Activated T-helper 1 cell treated with Interleukin-2 at 50 U/mL for 16 hours (primary cell): ENCODE measurements around the gene MAP3K1.

Experiments
- DNase-seq: peaks from one replicate; pipeline ENCODE4 v3.0.0-alpha.2; 2020; ENCODE audit warnings: low read depth

Gene MAP3K1

DNA sequence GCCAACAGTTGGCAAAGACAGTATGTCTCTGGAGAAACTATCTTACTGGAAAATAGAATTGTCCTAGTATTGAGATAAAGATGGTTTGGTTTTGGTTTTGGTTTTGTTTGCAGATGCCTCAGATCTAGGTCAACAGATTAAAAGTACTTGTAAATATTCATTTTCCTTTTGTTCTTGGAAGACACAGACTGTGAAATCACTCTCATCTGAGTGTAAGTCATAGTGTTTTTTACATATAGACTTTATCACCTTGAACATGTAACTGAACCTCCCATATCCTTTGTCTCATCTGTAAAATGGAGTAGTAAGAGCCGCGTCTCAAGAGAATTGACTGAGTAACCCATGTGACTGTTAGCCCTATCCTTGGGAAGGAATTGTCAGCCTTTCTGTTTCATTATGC, 34.3 kb downstream of the MAP3K1 start:
- DNase-seq: no peak

DNA sequence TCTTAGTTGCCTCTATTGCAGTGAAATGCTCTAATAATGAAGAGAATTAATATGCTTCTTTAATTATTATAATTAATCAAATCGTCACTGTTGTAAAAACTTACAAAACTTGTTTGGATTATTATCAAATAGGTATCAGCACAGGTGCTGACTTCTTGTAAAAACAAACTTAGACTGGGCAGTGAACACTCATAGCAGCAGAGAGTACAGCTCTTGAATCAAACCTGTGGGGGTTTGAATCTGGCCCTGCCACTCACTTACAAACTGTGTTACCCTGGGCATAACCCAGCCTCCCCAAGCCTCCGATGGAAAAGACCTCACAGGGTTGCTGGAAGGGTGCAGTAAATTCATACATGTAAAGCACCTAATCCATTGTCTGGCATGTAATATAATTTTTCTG, 35.1 kb downstream of the MAP3K1 start:
- DNase-seq: no peak

DNA sequence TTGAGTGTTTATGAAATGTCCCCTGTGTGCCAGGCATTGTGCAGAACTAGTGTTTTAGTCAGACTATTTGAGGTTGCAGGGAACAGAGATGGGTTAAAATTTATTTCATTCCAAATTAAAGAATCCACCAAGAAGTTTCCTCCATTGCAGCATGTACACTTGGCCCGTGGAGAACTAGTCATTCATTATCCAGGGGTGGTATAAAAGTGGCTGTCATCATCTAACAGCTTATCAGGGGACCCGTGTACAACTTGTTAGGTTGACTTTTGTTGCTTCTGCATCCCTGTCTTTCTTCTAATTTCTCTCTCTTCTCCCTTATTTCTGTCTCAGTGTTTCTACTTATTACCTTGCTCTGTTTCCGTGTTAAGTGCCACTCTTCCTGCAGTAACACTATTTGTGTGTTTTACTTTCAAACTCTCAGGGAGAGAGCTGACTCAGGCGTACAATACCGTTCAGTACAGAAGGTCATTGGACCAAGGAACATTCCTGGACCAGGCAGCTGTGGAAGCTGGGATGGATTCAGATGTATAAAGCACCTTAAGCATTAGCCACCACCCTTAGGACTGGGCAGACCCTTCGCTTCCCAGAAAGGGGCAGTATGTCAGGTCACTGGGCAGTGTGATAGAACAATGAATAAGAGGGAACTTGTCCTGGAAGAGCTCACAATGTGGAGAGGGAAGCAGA, 36.1 kb downstream of the MAP3K1 start:
- no peak for DNase-seq

DNA sequence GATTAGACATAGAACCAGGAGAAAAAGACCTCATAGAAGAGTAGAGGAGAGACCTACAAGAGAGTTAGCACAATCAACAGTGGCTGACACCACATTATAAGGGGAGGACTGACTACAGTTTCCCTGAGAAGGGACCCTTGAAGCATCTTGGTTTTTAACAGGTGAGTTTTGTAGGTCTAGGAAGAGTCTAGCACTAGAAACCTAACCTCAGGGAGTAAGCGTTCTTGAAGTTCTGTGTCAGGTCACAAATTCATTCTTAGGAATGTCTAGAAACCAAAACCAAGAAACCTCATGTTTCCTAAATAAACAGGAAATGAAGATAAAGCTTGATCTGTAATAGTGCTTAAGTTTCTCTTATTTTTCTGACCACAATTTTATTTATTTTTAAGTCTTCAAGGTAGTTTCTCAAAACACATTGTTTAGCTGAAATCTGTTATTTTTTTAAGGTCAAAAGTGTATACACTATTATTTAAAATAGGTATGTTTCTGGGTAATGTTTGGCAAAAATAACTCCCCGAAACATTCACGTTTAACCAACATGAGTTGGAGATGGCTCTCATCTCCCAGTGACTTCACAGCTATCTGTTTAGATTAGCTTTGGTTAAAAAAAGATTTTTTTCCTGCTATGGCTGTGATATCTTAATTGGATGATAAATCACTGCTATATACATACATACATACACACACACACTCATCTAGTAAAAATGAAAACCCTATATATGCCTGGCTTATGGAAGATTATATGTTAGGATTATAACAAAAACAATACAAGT, 37.1 kb downstream of the MAP3K1 start:
- DNase-seq: no peak

- DNase-seq: no peak
Measured at GRCh38 chr5:56853698-56854097, 38.3 kb downstream of the MAP3K1 start.

DNA sequence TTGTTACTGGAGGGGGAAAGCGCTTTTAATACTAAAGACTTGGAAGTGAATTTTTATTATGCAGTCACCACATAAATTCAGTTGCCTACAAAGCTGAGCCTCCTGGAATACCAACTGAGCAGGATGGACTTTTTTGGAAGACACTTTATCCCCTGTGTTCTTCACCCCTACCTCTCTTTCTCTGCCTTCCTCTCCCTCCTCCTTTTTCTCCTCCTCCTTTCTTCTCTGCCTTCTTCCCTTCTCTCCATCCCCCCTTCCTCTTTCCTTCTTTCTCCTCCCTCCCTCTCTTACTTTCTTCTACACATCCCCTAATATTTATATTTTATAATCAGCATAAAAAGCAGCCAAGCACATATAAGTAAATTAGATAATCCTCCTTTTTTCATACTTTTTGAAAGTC, 39.6 kb downstream of the MAP3K1 start:
- no peak for DNase-seq

- DNase-seq: no peak
Measured at GRCh38 chr5:56856541-56857178, 41.3 kb downstream of the MAP3K1 start.

DNA sequence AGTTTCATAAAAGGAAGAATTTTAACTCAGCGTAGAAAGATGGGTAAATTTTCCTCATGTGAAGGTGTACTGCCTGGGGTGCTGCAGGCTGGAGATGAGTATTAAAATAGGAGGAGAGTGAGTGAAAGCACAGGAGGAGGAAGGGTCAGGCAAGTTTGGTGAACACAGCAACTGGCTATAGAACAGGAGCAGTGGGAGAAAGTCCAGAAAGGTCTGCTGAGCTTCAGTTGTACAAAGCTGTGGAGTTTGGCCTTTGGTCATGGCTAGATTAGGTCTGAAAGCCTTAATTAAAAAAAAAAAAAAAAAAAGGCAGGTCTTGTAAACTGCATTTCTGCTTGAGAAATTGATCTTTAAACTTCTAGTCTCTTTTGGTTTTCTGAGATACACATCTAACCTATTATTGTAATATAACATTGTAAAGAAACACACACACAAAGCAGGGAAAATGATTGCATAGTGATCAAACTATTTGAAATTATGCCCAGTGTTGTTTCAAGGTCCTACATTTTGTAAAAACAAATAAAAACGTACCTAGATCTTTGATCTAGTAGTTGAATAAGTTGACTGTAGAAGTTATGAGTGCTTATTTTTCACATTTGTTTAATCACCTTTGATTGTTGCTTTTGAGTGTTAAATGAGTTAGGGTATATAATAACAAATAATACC, 43.6 kb downstream of the MAP3K1 start:
- no peak for DNase-seq

DNA sequence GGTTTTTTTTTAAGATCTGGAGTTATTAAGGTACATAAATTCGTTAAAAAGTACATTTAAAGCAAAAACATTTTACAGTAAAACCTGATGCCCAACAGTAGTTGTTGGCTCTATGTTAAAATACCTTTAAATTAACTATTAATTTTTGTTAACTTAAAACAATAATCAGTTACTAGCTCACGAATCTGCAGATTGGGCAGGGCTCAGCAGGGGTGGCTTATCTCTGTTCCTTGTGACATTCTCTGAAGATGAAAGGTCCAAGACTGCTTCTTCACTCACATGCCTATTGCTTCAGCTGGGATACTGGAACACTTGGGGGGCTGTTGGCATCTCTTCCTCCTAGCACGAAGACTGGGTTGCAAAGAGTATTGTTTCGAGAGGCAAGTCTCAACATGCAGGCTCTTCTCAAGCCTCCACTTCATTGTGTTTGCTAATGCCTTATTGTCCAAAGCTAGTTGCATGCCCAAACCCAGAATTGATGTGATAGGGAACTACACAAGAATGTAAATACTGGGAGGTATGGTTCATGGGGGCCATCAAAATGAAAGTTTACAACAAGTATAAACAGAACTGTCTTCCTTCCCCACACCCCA, 46.6 kb downstream of the MAP3K1 start:
- no peak for DNase-seq

GRCh38 chr5:56862909-56863308, 47.6 kb downstream of the MAP3K1 start:
- no peak for DNase-seq

DNA sequence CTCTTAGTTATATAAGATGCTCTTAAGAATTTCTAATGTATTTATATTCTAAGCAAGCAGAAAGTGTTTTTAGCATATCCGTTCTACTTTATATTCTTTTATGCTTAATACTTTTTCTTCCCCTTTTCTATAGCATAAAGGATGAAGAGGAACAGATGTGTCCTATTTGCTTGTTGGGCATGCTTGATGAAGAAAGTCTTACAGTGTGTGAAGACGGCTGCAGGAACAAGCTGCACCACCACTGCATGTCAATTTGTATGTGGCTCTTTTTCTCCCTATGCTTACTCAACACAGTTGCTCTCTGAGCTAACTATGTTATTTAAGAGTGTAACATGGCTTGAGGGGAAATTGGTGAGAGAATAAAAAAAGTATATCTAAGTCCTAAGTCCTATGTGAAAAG, 56.4 kb downstream of the MAP3K1 start:
- no peak for DNase-seq

DNA sequence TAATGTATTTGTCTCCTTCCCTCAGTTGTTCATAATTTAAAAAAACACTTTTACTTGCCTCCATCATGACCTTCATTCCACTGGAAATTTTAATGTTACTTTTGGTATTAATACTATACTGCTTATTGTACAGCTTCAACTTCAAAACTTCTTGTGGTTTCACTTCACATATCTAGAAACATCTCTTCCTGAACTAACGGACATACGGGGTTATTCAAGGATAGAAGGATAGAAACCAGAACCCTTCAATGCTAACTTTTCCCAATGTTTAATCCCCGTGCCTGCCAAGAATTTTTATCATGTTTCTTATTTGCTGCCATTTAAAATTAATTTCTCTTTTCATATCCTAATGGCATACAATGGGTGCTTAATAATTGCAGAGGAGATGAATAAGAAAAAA, 57.7 kb downstream of the MAP3K1 start:
- DNase-seq: no peak

GRCh38 chr5:56876327-56876726, 61.0 kb downstream of the MAP3K1 start:
- DNase-seq: no peak

DNA sequence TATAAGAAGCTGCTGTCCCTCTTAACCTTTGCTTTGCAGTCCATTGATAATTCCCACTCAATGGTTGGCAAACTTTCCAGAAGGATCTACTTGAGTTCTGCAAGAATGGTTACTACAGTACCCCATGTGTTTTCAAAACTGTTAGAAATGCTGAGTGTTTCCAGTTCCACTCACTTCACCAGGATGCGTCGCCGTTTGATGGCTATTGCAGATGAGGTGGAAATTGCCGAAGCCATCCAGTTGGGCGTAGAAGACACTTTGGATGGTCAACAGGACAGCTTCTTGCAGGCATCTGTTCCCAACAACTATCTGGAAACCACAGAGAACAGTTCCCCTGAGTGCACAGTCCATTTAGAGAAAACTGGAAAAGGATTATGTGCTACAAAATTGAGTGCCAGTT, 66.2 kb downstream of the MAP3K1 start:
- DNase-seq: no peak

GRCh38 chr5:56893251-56893951, 78.1 kb downstream of the MAP3K1 start:
- DNase-seq: no peak

DNA sequence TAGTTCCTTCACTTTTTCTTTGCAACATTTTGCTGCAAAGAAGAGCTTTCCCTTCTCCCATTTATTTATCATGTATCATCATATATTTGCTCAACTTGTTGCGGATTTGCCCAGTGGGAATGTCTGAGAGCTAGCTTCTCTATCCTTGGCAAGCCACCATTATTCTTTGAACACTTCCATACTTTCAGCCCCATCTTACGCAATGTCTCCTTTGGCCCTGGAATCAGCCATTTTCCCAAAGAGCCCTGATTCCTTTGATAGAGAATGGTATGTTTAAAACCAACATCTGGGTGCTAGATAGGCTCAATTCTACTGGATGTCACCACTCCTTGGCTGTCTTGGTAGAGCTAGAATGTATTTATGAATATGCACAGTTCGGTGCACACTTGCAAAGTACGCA, 81.4 kb downstream of the MAP3K1 start:
- no peak for DNase-seq

DNA sequence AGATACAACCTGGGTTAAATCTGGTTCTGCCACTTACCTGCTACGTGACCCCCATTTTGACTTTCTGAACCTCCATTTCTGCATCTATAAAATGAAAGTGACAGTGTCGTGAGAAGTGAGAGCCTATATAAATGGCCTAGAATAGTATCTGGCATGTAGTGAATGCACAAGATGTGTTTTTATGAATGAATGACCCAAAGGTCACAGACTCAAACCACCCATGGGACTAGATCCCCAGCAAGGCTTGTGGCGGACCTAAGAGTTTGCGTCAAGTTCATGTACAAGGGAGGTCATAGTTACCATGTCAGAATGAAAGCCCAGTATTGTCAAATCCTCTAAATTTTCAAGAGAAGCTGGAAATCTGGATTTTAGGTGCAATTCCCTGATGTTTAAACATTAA, 82.9 kb downstream of the MAP3K1 start:
- DNase-seq: no peak

DNA sequence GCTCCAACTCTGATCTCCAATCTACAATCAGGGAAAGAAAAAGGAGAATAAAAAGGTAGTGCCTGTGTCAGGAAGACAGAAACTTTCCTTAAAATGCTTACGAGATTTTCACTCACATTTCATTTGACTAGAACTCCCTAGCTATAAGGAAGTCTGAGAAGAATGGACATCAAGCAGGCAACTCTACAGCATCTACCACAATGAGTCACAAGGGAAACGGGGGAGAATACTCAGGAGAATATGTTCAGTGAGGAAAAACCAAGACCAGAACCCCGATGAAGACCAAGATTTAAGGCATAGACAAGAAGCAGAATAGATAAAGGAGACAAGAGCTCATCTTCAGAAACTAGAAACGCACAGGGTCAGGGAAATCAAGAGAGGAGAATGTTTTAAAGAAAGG, 85.0 kb downstream of the MAP3K1 start:
- DNase-seq: no peak

DNA sequence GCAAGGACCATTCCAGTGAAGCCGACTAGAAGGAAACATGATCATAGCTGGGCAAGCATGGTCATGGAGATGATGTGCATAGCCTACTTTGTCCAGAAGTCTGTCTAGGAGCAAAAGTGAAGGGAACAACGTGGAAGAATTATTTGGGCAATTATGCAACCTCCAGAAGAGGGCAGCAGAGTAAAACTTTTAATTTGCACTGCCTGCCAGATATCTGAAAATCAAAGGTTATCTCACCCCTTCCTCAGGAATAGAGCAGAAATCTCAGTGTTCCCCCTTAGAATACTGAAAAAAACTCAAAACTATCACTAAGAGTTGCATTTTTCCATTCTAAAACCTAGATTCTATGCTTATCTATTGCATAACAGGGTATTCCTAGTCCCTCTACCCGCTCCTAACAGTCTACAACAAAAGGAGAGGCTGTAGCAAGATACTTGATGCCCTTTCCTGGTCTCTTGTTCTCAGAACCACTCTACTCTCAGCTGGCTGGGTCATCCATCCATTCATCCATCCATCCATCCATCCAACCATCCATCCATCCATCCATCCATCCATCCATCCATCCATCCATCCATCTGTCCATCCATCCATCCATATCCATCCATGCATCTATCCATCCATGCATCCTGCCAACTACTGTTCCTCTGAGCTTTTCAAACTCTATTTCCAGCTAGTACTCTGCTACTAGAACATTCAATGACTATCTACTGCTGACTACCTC, 85.7 kb downstream of the MAP3K1 start:
- no peak for DNase-seq

DNA sequence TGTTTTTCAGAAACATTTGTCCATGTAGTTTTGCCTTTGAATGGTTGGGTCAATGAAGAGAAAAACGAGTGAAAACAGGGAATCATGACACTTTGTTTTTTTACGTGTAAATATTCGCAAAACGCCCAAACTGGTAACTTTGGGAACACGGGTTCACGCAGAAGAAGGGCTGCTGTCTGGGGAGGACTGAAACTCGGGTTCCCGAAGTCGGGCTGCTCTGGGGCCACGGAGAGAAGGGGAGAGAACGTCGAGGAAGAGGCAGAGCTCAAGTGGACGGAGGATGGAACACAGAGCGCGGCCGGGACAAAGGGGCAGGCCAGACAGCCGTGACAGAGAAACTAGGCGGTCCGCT, 93.6 kb downstream of the MAP3K1 start:
- no peak for DNase-seq
